NCI-H2081 (cell line): ENCODE measurements around the gene RAPGEF4.

Source experiments
- DNase-seq, 2 experiments: peaks; one replicate each; lab custom pipeline; 2025; lab: John Stamatoyannopoulos, UW

The RAPGEF4 gene

GRCh38 chr2:172860336-172860707 lies 124.7 kb downstream of the RAPGEF4 start:
- no peak for DNase-seq

- no peak for DNase-seq
Measured at GRCh38 chr2:172861098-172861497, 125.5 kb downstream of the RAPGEF4 start.

GRCh38 chr2:172861656-172862476 lies 126.2 kb downstream of the RAPGEF4 start:
- DNase-seq: no peak

GRCh38 chr2:172863341-172863740 lies 127.7 kb downstream of the RAPGEF4 start:
- DNase-seq: no peak

- DNase-seq: peak; percentile 9 to 23
Measured at GRCh38 chr2:172864182-172864581, 128.5 kb downstream of the RAPGEF4 start.

GRCh38 chr2:172865422-172865821 lies 129.8 kb downstream of the RAPGEF4 start:
- DNase-seq: no peak

- DNase-seq: no peak
Measured at GRCh38 chr2:172869861-172870260, 134.2 kb downstream of the RAPGEF4 start.

- no peak for DNase-seq
Measured at GRCh38 chr2:172870396-172870795, 134.8 kb downstream of the RAPGEF4 start.

GRCh38 chr2:172877826-172878225 lies 142.2 kb downstream of the RAPGEF4 start:
- DNase-seq: no peak

GRCh38 chr2:172878260-172878659 lies 142.6 kb downstream of the RAPGEF4 start:
- no peak for DNase-seq

- no peak for DNase-seq
Measured at GRCh38 chr2:172884336-172884735, 148.7 kb downstream of the RAPGEF4 start.

GRCh38 chr2:172885996-172886395 lies 150.4 kb downstream of the RAPGEF4 start:
- no peak for DNase-seq

GRCh38 chr2:172887280-172887679 lies 151.6 kb downstream of the RAPGEF4 start:
- DNase-seq: no peak

- DNase-seq: peak; percentile 32 to 76
Measured at GRCh38 chr2:172888714-172889669, 153.3 kb downstream of the RAPGEF4 start.

GRCh38 chr2:172889768-172890430 lies 154.3 kb downstream of the RAPGEF4 start:
- DNase-seq: no peak

GRCh38 chr2:172893111-172893510 lies 157.5 kb downstream of the RAPGEF4 start:
- no peak for DNase-seq

- DNase-seq: no peak
Measured at GRCh38 chr2:172893671-172894070, 158.0 kb downstream of the RAPGEF4 start.

- DNase-seq: no peak
Measured at GRCh38 chr2:172894689-172895387, 159.2 kb downstream of the RAPGEF4 start.

GRCh38 chr2:172896661-172897081 lies 161.0 kb downstream of the RAPGEF4 start:
- peak in 1 of 2 experiments; percentile 14 for DNase-seq

GRCh38 chr2:172900871-172901270 lies 165.2 kb downstream of the RAPGEF4 start:
- DNase-seq: peak in 1 of 2 experiments; percentile 27

- no peak for DNase-seq
Measured at GRCh38 chr2:172901913-172902312, 166.3 kb downstream of the RAPGEF4 start.

- DNase-seq: no peak
Measured at GRCh38 chr2:172904236-172904635, 168.6 kb downstream of the RAPGEF4 start.
